GM21528 (cell line): Measurements from ENCODE around the gene DAND5.

Experiments used
- ATAC-seq: cut with Tn5 transposase; IDR thresholded peaks from one replicate; pipeline ENCODE4 v1.9.1; 2021; ENCODE audit warnings: mild to moderate bottlenecking, moderate library complexity; ENCODE audit not compliant: unreplicated experiment, low FRiP score

DAND5 gene, protein sequence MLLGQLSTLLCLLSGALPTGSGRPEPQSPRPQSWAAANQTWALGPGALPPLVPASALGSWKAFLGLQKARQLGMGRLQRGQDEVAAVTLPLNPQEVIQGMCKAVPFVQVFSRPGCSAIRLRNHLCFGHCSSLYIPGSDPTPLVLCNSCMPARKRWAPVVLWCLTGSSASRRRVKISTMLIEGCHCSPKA

DNA sequence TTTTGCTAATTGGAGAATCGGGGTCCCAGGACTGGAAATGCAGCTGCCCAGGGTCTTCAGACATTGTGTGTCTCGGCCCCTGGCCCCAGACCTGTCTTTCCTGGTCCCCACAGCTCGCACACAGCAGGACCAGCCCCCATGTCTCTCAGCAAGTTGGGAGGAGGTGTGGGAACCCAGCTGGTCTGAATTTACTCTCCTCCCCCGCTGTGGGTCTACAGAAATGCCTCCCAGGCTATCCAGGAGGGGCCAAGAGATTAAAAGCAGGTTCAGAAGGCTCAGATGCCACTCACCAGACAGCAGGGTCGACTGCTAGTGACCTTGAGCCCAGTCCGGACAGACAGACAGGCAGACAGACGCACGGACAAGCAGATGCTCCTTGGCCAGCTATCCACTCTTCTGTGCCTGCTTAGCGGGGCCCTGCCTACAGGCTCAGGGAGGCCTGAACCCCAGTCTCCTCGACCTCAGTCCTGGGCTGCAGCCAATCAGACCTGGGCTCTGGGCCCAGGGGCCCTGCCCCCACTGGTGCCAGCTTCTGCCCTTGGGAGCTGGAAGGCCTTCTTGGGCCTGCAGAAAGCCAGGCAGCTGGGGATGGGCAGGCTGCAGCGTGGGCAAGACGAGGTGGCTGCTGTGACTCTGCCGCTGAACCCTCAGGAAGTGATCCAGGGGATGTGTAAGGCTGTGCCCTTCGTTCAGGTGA lies at the start of gene DAND5:
Gene DAND5 (plus strand): TSS at position 285 of the 697 bp plus-strand sequence. CDS start 85 bp downstream, at position 370.
- no peak for ATAC-seq

DNA sequence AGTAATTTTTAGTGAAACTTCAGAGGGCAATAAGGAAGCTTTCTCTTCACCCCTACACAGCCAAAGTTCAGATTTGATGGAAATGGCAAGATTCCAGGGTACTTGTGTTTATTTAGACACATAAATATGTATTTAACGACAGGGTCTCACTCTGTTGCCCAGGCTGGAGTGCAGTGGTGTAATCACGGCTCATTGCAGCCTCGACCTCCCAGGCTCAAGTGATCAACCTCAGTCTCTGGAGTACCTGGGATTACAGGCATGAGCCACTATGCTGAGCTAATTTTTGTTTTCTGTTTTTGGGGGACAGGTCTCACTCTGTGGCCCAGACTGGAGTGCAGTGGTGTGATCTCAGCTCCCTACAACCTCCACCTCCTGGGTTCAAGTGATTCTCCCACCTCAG lies 48.3 kb upstream of the DAND5 start:
- ATAC-seq = no peak

DNA sequence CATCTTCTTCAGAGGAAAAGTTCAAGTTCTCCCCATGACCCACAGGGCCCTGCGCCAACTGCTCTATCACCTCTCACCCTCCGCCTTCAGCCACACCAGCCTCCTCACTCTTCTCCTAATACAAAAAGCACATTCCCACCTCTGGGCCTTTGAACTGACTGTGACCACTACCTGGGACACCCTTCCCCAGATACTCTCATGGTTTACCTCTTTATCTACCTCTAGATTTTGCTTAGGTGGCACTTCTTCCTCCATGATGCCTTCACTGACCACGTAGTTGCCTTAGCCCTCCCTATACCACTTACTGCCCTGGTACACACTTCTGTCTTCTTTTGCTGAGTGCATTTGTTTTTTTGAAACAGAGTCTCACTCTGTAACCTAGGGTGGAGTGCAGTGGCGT lies 46.4 kb upstream of the DAND5 start:
- ATAC-seq = no peak

DNA sequence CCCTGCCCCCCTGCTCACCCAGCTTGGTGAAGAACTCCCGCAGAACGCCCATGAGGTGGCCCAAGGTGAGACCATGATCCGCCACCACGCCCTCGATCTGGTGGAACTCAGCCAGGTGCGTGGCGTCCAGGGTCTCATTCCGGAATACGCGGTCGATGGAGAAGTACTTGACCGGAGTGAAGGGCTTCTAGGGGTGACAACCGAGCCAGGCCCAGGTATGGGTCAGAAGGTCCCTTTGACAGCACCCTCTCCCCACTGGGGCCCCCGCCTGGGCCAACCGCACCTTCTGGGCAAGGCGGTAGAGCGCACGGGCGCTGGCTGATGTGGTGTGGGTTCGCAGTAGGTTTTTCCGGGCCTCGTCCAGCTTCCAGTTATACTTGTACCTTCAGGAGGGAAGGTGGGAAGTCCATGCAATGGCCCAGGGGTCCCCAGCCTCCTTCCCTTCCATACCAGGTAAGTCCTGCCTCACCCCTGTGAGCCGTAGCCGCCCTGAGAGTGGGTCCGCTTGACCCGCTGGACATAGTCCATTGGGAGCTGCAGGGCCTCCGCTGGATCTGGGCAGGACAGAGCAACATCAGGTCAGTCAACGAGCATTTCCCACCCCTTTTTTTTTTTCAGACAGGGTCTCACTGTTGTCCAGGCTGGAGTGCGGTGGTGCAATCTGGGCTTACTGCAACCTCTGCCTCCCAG lies 44.6 kb upstream of the DAND5 start:
- no peak for ATAC-seq

DNA sequence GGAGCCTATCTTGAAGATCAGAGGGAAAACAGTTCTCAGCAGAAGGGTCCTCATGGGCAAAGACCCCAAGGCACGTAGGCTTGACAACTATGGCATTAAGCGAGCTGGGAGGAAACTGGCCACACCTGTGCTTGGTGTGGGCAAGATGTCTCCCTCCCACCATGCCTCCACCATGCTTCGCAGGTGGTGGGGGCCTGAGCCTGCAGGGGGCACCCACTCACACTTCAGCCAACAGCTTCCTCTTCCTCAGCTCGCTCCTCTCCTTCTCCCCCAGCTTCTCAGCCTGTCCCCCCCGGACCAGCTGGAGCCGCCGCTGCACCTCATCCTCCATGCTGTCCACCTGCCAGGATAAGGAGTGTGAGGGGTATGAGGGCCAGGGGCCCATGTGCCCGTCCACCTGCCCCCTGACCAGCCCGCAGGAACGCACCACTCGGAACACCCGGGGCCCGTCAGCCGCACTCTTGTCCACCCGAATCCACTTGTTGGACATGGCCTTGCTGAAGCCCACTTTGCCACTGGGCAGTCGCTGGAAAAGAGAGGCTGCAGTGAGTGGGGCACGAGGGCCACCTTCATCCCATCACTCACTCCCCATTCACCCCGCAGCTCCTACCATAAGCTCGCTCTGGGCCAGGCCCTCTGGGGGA lies 39.3 kb upstream of the DAND5 start:
- ATAC-seq = no peak

DNA sequence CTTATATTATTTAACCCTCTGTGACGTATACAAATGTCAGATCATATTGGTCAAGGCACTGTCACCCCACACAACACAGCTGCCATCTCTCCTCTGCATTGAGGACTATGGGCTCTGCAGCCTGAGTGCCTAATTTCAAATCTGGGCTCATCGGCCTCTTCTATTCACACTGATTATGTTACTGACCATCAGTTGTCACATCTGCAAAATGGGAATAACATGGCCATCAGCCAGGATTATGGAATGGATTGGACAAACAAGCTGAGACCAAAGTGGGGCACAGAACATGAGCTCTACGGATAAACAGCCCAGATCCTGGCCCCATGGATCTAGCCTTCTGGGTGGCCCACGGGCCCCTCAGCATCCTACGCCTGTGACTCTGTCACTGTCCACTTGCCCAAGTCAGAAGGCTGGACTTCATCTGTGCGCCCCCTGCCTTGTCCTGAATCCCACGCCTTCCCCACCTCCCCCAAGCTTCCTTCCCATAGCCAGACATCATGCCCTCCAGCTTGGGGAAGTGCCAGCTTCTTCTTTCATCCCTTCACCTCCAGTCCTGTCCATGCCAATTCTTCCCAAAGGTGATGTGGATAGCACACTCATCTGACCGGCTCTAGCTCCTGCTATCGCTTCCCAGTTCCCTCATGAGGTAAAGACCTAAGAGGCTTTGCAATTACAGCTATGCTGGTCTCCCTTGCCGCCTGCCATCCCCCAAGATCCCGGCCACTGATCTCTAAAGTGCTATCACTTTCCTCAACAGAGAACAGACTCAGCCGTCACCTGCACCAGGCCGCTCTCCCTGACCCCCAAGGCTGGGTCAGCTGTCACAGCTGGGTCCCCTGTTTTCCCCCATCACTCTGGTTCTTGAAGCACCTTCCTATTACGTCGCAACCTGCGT lies 36.7 kb upstream of the DAND5 start:
- no peak for ATAC-seq

DNA sequence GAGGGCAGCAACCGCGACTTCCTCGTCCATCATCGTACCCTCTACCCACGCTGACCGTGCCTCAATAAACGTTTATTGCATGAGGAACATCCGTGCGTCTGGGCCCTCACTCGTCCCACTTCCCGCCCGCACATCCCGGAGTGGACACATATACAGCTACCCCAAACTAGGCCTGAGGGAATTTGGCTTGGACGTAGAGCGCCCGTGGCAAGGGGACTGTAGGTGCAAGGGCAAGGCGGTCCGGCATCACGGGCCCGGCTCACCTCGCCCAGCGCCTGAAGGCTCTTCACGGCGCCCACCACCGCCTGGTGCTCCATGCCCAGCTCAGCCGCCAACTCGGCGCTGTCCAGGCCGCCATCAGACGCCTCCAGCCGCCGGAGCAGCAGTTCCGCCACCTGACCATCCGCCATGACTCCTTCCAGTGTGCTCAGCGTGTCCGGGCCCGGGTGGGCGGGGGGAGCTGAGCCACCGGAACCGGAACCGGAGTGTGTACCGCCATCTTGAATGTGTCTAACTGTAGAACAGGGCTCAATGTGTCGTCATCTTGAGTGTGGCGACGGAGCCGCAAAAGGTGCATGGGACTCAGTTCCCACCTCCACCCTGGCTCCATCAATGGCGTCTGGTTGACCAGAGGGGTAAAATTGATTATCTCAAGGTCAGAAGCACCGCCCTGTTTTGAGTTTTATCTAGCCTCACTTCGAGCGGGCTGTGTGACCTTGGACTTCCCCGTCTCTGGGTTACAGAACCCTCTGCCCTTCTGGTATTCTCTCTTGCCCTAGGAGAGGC lies 35.9 kb upstream of the DAND5 start, which contains the start of gene FARSA:
Gene FARSA (minus strand): TSS at position 425 of the 786 bp plus-strand sequence. CDS start 15 bp downstream, at position 410.
- ATAC-seq = peak; percentile 40

DNA sequence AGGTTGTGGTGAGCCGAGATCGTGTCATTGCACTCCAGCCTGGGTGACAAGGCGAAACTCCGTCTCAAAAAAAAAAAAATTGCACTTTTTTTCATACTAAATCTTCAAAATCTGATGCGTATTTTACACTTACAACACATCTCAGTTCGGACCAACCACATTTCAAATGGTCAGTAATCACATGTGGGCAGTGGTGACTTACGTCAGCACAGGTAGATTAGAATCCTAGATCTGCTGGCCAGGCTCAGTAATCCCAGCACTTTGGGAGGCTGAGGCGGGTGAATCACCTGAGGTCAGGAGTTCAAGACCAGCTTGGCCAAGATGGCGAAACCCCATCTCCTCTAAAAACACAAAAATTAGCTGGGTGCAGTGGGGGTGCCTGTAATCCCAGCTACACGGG lies 34.3 kb upstream of the DAND5 start:
- ATAC-seq = no peak

DNA sequence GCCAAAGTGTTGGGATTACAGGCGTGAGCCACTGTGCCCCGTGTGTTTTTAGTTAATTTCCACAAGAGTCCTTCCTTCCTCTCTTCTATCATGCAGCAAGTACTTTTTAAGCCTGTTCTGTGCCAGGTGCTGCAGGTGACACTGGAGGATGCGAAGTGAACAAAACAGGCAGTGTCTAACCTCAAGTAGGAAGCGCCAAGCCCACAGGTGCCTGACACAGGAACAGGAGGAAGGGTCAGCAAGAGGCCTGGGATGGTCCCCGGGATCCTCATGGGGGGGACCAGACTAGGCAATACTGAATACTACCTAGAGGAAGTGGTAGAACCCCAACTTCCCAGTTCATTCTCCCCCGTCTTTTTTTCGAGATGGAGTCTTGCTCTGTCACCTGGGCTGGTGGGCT lies 32.8 kb upstream of the DAND5 start:
- no peak for ATAC-seq

DNA sequence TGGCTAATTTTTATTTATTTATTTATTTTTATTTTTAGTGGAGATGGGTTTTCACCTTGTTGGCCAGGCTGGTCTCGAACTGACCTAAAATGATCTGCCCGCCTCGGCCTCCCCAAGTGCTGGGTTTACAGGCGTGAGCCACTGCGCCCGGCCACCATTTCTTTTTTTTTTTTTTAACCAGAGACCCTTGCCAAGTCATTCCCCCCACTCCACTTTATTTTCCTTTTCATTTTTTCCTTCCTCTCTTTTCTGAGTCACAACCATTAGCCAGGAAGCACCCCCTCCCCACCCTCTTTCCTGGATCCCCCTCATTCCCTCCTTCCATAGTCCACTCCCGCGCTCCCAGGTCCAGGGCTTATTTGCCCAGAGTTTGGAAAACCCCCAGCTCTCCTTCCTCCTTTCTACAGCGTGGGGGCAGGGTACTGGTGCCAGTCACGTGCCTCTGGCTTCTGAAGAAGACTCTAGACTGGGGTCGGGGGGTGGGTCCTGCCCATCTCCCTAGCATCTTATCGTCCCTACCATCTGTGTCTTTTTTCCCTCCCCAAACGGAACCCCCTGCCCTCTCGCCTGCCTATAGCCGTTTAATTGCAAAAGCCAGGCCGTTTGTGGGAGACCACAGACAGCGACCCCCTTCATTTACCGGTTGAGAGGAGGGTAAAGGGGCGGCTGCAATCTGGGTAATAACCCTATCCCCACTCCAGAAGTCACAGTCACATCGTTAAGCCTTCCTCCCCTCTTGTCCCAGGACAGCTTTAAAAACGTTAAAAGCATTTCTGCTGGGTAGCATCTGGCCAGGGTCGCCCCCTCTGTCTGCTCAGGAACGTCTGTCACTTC lies 32.1 kb upstream of the DAND5 start:
- ATAC-seq = no peak

DNA sequence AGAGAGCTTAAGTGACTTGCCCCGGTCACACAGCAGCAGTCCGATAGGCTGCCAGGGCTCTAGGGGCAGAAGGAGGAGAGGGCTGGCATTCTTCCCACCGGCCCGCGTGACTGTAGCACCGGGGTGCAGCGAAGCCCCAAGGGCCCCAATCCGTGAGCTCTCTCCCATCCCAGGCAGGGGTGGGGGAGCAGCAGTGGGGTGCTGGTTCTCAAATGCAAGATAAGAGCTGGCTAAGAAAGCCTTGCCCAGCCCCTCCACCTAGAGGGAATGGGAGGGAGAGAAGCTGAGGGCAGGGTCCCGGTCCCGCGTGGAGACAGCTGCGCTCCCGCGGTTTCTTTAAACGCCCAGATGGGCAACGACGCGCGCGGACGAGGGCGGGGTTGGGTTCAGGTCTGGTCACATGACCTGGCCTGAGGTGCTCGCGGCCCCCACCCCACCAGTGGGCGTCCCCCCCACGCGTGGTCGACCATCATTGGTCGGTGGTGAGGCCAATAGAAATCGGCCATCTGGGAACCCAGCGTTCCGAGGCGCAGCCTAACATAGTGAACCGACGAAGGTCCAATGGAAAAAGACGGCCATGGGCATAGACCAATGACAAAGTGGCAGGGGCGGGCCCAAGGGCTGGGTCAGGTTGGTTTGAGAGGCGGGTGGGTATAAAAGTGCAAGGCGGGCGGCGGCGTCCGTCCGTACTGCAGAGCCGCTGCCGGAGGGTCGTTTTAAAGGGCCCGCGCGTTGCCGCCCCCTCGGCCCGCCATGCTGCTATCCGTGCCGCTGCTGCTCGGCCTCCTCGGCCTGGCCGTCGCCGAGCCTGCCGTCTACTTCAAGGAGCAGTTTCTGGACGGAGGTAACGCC lies 31.2 kb upstream of the DAND5 start, which contains the start of gene CALR:
Gene CALR (plus strand): TSS at position 683 of the 852 bp plus-strand sequence. CDS start 71 bp downstream, at position 754.
- peak; percentile 79 for ATAC-seq

DNA sequence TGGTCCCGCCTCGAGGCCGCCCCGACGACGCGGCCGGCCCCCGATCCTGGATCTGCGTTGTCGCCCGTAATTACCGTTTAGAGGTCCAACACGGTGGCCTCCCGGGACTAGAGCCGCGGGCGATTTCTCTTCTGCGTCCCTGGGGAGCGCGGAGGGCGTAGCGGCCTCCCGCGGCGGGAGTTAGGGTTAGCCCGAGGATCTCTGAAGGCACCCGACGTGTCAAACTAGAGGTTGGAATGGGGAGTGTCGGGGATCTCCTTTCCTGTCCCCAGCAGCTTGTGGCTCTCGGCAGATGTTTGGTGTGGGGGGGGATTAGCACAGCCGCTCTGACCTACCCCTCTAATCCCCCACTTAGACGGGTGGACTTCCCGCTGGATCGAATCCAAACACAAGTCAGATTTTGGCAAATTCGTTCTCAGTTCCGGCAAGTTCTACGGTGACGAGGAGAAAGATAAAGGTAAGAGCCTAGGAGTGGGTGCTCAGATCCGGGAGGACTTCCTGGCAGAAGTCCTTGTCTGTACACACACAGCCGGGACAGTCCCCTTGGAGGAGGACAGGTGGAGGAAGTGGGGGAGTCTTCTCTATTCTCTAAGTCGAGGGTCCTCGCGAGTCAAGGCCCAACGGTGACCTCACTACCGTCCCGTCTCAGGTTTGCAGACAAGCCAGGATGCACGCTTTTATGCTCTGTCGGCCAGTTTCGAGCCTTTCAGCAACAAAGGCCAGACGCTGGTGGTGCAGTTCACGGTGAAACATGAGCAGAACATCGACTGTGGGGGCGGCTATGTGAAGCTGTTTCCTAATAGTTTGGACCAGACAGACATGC lies 30.4 kb upstream of the DAND5 start:
- ATAC-seq = peak; percentile 7

DNA sequence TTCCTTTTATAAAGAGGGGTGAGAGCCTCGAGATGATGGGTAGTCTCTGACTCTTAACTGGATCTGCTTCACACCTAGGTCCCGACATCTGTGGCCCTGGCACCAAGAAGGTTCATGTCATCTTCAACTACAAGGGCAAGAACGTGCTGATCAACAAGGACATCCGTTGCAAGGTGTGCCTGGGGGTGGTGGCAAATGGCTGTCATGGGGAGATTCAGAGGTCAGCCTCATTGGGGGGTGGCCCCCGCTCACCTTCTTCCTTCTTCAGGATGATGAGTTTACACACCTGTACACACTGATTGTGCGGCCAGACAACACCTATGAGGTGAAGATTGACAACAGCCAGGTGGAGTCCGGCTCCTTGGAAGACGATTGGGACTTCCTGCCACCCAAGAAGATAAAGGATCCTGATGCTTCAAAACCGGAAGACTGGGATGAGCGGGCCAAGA lies 29.4 kb upstream of the DAND5 start:
- no peak for ATAC-seq

DNA sequence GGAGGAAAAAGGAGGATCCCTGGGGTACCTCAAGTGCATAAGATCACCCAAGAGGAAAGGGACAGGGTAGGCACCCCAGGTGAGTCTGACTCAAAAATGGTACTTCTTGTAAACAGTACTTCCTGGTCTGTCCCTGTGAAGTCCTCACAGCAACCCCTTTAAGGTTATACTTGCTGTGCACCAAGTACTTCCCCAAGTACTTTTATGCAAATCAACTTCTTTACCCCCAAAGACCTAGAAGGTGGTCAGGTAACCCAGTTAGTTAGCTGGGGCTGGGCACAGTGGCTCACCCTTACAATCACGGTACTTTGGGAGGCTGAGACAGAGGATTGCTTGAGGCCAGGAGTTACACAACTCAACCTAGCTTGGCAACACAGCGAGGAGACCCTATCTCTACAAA lies 28.5 kb upstream of the DAND5 start:
- ATAC-seq = no peak

DNA sequence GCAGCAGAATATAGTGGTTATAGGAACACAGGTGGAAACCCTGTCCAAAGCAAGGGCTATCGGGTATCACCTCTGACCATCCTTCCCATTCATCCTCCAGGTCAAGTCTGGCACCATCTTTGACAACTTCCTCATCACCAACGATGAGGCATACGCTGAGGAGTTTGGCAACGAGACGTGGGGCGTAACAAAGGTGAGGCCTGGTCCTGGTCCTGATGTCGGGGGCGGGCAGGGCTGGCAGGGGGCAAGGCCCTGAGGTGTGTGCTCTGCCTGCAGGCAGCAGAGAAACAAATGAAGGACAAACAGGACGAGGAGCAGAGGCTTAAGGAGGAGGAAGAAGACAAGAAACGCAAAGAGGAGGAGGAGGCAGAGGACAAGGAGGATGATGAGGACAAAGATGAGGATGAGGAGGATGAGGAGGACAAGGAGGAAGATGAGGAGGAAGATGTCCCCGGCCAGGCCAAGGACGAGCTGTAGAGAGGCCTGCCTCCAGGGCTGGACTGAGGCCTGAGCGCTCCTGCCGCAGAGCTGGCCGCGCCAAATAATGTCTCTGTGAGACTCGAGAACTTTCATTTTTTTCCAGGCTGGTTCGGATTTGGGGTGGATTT lies 25.8 kb upstream of the DAND5 start:
- ATAC-seq = no peak

DNA sequence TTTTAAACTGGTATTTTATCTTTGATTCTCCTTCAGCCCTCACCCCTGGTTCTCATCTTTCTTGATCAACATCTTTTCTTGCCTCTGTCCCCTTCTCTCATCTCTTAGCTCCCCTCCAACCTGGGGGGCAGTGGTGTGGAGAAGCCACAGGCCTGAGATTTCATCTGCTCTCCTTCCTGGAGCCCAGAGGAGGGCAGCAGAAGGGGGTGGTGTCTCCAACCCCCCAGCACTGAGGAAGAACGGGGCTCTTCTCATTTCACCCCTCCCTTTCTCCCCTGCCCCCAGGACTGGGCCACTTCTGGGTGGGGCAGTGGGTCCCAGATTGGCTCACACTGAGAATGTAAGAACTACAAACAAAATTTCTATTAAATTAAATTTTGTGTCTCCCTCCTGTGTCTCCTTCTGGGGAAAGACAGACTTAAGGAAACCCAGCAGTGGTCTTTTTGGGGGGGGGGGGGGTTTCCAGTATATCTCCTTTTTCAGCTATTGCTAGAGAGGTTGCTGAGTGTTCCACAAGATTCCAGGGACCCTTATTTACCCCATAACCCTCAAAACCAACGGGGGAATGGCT lies 25.2 kb upstream of the DAND5 start:
- no peak for ATAC-seq
